GM21526 (cell line): ENCODE data around the gene UBN1.

ENCODE experiments used
- ATAC-seq: cut with Tn5 transposase; IDR thresholded peaks from one replicate; pipeline ENCODE4 v1.9.1; 2021; ENCODE audit warnings: moderate library complexity; ENCODE audit not compliant: unreplicated experiment, low FRiP score

Gene UBN1

GRCh38 chr16:4846901-4847773 lies at the start of gene UBN1, which contains the start of gene GLYR1:
TSS of gene UBN1 (plus strand) at chr16:4847481. CDS start at chr16:4852918, 5,437 bp downstream.
TSS of gene GLYR1 (minus strand) at chr16:4847288. CDS start at chr16:4847265, 23 bp downstream.
- peak; percentile 83 for ATAC-seq

DNA sequence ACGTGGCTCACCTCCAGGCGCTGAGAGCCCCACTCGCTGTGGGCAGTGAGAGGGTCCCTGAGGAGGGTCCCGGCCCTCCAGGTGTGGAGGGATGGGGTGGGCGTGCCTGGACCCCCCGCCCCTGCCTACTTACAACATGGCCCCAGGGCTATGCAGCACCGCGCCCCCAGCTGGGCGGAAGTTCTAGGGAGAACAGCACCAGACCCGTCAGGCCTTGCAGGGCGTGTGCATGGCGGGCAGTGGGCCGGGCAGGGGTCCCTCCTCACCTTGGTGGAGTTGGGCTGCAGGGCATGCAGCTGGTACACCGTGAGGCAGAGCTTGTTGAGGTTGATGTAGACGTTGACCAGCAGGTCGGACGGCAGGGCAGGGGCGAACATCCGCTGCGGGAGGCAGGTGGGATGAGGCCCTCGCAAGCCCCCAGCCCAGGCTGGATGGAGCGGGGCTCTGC lies 49.5 kb upstream of the UBN1 start:
- no peak for ATAC-seq

DNA sequence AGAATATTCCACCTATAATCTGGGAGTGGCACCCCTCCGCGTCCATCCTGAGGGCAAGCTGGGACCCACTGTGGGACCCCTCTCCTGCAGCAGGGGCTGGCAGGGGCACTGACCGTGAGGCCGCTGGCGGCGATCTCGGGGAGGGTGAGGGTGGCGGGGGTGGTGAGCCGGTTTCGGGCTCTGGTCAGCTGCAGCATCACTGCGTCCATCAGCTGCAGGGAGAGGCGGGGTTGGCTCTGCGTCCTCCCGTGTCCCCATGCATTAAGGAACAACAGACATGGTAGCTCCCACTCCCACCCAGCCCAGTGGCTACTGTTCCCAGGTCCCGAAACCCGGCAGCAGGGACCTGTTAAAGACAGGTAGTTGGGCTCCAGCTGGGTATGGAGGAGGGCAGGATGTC lies 48.8 kb upstream of the UBN1 start:
- no peak for ATAC-seq

DNA sequence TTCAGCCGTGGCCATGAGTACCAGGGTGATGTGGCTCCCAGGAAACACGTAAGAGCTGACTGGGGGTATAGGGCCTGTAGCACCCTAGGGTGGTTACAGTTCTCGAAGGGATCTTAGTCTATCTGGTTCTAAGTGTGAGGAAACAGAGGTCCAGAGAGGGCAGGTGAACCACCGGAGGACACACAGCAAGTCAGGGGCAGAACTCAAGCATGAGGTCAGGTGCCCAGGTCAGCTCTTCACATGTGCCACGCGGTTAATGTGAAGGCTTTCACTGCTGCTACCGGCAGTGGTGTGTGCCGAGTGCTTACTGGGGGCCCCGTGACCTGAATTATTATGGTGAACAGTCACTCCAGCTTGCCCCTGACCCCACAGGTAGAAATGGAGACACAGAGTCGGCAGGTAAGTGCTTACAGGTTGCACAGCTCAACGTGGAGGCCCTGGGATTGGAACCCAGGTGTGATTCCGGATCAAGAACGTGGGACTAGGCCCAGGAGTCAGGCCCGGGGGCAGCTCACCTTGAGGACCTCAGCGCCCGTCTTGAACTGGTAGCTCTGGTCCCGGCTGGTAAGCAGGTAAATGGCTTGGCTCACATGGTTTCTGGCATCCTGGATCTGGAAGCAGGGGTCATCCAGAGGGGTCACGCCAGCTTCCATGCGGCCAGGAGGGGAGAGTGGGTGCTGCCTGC lies 48.0 kb upstream of the UBN1 start:
- no peak for ATAC-seq

DNA sequence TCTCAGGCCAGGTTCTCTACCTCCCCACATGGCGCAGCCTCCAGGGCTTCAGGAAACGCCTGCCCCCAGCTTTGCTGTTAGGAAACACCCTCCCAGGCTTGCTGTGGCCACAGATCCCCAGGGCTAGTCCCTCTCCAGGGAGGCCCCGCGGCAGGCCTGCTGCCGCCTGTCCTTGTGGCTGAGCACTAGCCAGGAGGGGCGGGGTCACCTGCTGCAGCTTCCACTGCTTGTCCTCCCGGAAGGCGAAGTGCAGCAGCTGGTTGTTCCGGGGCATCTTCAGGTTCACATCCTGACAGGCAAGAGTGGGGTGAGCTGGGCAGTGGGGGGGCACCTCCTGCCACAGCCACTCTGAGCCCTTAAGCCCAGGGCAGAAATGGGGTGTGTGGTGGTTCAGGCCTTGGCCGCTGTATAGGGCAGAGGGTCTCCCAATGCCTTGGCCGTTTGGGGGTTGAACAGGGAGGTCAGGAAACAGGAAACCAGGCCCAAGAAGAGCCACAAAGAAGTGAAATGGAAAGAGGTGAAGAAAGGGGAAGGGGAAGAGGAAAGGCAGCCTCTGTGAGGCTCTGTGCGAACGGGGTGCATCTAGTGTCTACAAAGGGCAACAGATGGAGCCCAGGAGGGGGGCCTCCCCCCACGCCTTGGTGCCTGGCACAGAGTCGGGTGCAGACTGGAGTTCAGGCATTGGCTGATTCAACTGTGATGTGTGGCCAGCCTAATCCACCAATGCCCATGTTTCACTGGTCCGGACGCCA lies 46.8 kb upstream of the UBN1 start:
- no peak for ATAC-seq

DNA sequence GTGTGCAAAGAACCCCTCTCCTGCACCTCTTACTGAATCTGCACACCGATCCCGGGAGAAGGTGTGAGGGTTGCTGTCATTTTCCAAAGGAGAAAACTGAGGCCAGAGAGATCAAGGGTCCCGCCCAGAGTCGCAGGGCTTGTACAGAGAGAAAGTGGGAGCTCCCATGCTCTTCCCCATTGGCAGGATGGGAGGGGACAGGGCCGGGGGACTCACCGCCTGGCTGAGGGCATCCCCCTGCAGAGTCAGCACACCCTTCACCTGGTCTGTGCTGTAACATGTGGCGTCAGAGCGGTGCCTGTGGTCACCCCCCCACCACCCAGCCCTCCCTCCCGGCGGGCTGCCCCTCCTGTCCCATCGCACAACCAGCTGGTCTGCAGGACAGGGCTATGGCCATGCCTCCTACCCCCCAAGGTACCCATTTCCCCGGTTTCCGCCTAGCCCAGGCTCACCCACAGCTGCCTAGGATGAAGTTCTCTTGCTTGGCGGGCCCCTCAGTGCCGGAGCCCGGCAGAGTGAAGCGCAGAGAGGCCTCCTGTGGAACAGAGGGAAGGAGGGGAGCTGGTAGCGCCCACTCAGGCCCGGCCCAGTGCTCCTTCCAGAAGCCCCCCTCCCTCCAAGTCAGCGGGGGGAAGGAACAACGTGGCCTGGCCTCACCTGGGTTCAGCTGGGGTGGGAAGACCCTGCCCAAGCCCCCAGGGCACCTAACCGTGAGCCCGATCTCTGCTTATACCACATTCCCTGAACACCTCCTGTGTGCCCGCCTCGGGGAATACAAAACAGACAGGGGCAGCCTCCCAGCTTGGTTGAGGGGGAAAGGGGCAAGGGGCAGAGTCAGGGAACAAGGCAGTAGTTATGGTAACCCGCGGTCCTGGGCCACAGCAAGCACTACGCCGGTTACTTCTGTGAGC lies 46.0 kb upstream of the UBN1 start:
- ATAC-seq = no peak

DNA sequence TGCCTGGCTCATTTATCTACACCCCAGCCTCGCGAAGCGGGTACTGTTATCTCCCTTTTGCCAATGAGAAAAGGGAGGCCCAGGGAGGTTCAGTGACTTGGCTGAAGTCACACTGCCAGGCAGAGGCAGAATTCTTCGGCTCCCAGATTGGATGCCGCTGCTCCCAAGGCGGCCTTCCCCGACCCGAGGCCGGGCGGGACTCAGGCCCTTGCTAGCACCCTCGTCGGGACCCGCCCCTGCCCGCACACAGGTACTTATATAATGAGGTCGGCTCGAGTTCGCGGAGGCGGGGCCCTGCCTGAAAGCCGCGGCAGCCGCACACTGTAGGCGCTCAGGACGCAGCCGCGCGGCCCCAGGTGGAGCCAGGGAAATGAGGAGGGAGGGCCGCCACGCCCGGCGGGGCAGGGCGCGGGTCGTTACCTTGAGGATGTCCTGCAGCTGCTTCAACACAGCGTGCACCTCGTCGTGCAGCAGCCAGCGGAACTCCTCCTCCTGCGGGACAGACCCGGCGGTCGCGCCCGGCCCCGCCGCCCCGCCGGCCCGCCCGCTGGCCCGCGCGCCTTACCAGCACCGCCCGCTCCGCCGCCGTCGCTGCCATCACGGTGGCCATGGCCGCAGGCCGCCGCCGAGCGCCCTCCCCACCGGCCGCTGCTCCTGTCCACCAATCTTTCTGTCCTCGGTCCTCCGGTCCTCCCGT lies 45.2 kb upstream of the UBN1 start, which contains the start of gene ROGDI:
Gene ROGDI (minus strand): TSS at position 672 of the 697 bp plus-strand sequence. CDS start 62 bp downstream, at position 610.
- ATAC-seq = peak; percentile 59

DNA sequence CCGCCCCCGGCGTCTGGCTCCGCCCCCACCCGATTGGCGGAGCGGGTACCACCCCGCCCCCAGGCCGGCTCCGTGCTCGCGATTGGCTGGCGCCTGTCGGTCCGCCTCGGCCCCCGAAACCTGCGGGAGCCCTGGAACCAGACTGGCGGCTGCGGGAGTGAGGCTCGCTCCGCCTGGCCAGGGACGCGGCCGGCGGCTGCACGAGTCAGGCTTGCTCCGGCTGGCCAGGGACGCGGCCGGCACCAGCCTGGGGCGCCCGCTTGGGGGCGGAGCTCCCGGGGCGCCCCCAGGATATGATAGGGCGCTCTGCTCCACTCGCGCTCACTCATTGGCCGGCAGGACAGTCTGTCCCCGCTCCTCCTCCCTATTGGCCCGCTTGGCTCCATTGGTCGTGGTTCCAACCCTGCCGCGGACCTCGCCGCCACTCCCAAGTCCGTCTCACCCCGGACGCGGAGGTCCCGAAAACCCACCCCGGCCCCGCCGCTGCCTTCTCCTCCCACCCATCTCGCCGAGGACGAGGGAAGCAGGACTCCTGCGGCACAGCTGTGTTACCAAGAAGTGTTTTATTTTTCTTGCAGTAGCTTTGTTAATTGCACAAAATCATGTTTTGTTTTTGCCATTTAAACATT lies 44.5 kb upstream of the UBN1 start:
- ATAC-seq = peak; percentile 90

DNA sequence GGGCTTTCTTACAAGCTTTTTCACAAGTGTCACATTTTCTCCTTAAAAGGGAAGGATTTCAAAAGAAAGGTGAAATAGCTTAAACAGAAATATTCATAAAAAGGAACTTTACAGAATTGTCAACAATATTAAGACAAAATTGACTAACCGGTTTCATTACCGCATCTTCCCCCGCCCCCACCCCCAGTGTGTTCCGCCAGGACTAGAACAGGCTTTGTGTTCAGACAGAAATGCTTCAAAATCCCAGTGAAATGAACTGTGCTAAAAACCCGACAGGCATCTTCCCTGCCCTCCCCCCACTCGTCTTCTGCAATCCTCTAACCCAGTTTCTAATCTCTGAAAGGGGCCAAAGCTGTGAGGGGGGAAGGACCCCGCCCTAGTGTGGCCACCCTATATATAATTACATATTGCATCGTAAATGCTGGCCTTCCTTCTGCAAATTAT lies 43.9 kb upstream of the UBN1 start:
- ATAC-seq = no peak

GRCh38 chr16:4803898-4804762 lies 43.2 kb upstream of the UBN1 start:
- ATAC-seq = no peak

DNA sequence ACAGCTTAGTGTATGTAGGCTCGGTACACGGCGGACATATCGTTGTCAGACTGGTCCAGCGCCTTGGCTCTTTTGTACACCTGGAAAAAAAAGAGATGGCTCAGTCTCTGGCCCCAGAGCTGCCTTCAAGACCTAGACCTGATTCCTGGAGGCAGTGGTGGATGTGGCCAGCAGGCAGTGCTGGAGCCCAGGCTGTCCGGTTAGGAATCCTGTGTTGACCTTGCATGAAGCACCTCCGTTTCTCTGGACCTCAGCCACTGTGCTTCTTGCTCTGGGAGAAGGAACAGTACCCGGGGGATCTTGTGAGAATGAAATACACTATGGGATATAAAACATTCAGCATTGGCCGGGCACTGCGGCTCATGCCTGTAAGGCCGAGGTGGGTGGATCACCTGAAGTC lies 42.0 kb upstream of the UBN1 start:
- ATAC-seq = no peak

DNA sequence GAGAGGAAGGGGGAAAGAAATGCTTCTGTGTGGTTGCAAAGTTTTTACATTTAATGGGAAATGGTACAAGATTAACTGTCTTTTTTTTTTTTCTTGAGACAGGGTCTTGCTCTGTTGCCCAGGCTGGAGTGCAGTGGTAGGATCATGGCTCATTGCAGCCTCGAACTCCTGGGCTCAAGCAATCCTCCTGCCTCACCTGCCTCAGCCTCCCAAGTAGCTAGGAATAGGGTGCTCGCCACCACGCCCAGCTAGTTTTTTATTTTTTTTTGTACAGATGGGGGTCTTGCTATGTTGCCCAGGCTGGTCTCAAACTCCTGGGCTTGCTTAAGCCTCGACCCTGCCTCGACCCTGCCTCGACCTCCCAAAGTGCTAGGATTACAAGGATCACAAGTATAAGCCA lies 41.0 kb upstream of the UBN1 start:
- ATAC-seq = no peak

GRCh38 chr16:4811242-4811641 lies 36.0 kb upstream of the UBN1 start:
- ATAC-seq = no peak

- no peak for ATAC-seq
These were observed 35.5 kb upstream of the UBN1 start for GRCh38 chr16:4811773-4812172.

DNA sequence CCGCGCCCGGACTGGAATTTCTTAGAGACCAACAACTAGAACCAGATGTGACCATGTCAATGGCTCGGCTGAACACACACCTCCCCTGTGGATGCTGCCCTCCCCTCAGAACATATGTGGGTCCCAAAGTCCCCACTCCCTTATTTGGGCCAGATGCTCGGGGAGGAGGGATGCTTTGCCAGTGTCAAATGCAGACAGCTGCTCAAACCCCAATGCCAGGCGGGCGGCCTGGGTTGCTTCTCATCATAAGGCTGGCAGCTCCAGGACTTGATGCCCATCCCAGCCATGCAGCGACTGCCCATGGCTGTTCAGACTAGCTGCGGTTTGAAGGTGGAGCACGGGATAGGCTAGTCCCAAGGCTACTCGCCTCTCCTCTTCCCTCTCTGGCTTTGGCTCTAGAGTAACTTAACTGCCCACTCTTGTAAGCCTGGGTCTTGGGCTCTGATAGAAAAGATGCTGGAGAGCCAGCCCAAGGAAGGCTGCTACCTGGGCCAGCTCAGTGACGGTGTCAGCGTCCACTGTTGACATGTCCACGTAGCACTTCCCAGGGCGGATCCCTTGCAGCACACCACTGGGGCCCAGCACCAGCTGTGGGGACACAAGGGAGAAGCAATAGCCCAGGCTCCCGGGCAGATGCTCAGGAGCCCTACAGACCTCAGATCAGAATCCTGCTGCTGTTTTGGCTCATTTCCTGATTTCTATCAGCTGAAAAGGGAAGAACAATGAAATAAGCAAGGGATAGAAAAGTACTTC lies 33.9 kb upstream of the UBN1 start:
- no peak for ATAC-seq

GRCh38 chr16:4814046-4814445 lies 33.2 kb upstream of the UBN1 start:
- ATAC-seq = no peak

- ATAC-seq = no peak
These were observed 32.6 kb upstream of the UBN1 start for GRCh38 chr16:4814542-4815173.
